WTC11 (cell line): ENCODE measurements around the gene WDR33. TPM values are rescaled to one million over a fixed set of nuclear protein-coding genes. Genes with fewer than 3 reads are reported as not detected.

Experiments used
- ATAC-seq: fragments of 200-7000 bp; cut with Tn5 transposase; 2 replicates; pipeline ENCODE4 v1.10.0; 2021; ENCODE audit warnings: mild to moderate bottlenecking, moderate library complexity
- CTCF ChIA-PET: fragments of 300-600 bp; sonication (Branson Sonifier 250); formaldehyde crosslinking; loops from one replicate; lab custom pipeline; 2021; ENCODE audit warnings: antibody characterized with exemption; lab: Charles Lee
- POLR2A ChIA-PET: fragments of 350-600 bp; sonication (Branson Sonifier 250); formaldehyde crosslinking; loops from one replicate; lab custom pipeline; 2021; ENCODE audit warnings: antibody characterized with exemption; lab: Charles Lee
- DNase-seq: peaks from one replicate; pipeline ENCODE4 v3.0.0; 2021; ENCODE audit warnings: low spot score
- H3K27ac Mint-ChIP-seq: 2 replicates; pipeline ENCODE4 v1.8.0; 2021; ENCODE audit warnings: mixed read lengths
- H3K27me3 Mint-ChIP-seq: 2 replicates; pipeline ENCODE4 v1.8.0; 2021; ENCODE audit warnings: low read depth, mild to moderate bottlenecking, moderate library complexity, mixed read lengths
- H3K36me3 Mint-ChIP-seq: 2 replicates; pipeline ENCODE4 v1.8.0; 2021; ENCODE audit warnings: mixed read lengths
- H3K4me1 Mint-ChIP-seq: 2 replicates; pipeline ENCODE4 v1.8.0; 2022; ENCODE audit warnings: mixed read lengths
- H3K4me3 Mint-ChIP-seq: 2 replicates; pipeline ENCODE4 v1.8.0; 2021; ENCODE audit warnings: mild to moderate bottlenecking, moderate library complexity, mixed read lengths
- H3K9me3 Mint-ChIP-seq: 2 replicates; pipeline ENCODE4 v1.8.0; 2021; ENCODE audit warnings: mixed read lengths
- ATF1 ChIP-seq: sonication (generic); formaldehyde crosslinking; IDR thresholded peaks from 2 replicates; pipeline ENCODE4 v1.8.1; 2023; ENCODE audit warnings: mild to moderate bottlenecking, moderate library complexity, missing genetic modification reagents
- E2F5 ChIP-seq: sonication (generic); formaldehyde crosslinking; IDR thresholded peaks from 2 replicates; pipeline ENCODE4 v1.8.1; 2022; ENCODE audit warnings: mild to moderate bottlenecking, moderate library complexity, missing genetic modification reagents
- ETV6 ChIP-seq: sonication (generic); formaldehyde crosslinking; IDR thresholded peaks from 2 replicates; pipeline ENCODE4 v1.8.1; 2022; ENCODE audit warnings: mild to moderate bottlenecking, missing genetic modification reagents
- FOXJ3 ChIP-seq: sonication (generic); formaldehyde crosslinking; IDR thresholded peaks from 2 replicates; pipeline ENCODE4 v1.9.0; 2021; ENCODE audit warnings: missing genetic modification reagents, mild to moderate bottlenecking, borderline replicate concordance
- GRHL2 ChIP-seq: fragments of 250-450 bp; sonication (Bioruptor Pico); IDR thresholded peaks from 2 replicates; pipeline ENCODE4 v1.8.0; 2022; ENCODE audit warnings: mild to moderate bottlenecking, moderate library complexity; ENCODE audit not compliant: insufficient replicate concordance, severe bottlenecking
- JAZF1 ChIP-seq: fragments of 250-450 bp; sonication (Bioruptor Pico); IDR thresholded peaks from 2 replicates; pipeline ENCODE4 v1.9.0; 2021; ENCODE audit warnings: moderate library complexity, mild to moderate bottlenecking, inconsistent platforms
- MAX ChIP-seq: sonication (generic); formaldehyde crosslinking; IDR thresholded peaks from 2 replicates; pipeline ENCODE4 v1.8.0; 2022; ENCODE audit warnings: mild to moderate bottlenecking, missing genetic modification reagents
- MLX ChIP-seq: sonication (generic); formaldehyde crosslinking; IDR thresholded peaks from 2 replicates; pipeline ENCODE4 v1.8.1; 2023; ENCODE audit warnings: mild to moderate bottlenecking, missing genetic modification reagents, moderate library complexity
- NFYB ChIP-seq: sonication (generic); formaldehyde crosslinking; conservative IDR thresholded peaks from 2 replicates; pipeline ENCODE4 v1.8.0; 2022; ENCODE audit warnings: low read depth, missing genetic modification reagents
- OVOL2 ChIP-seq: fragments of 250-450 bp; sonication (Bioruptor Pico); IDR thresholded peaks from 2 replicates; pipeline ENCODE4 v1.9.0; 2021; ENCODE audit warnings: mild to moderate bottlenecking, borderline replicate concordance
- SMAD4 ChIP-seq: sonication (generic); formaldehyde crosslinking; IDR thresholded peaks from 2 replicates; pipeline ENCODE4 v1.8.0; 2022; ENCODE audit warnings: mild to moderate bottlenecking, missing genetic modification reagents
- TEAD1 ChIP-seq: sonication (generic); formaldehyde crosslinking; IDR thresholded peaks from 2 replicates; pipeline ENCODE4 v1.8.0; 2022; ENCODE audit warnings: mild to moderate bottlenecking, missing genetic modification reagents
- USF1 ChIP-seq: sonication (generic); formaldehyde crosslinking; IDR thresholded peaks from 2 replicates; pipeline ENCODE4 v1.8.0; 2022; ENCODE audit warnings: mild to moderate bottlenecking, missing genetic modification reagents
- ZNF138 ChIP-seq: sonication (generic); formaldehyde crosslinking; conservative IDR thresholded peaks from 2 replicates; pipeline ENCODE4 v1.8.1; 2022; ENCODE audit warnings: mild to moderate bottlenecking, moderate library complexity, missing genetic modification reagents
- ZNF423 ChIP-seq: fragments of 250-450 bp; sonication (Bioruptor Pico); IDR thresholded peaks from 2 replicates; pipeline ENCODE4 v2.1.2; 2022; ENCODE audit warnings: mild to moderate bottlenecking, moderate library complexity
- total RNA-seq: library from RNA; stranded (reverse); gene quantifications from 3 replicates; pipeline ENCODE4 v1.2.3, GENCODE V29; 2021
- TF ChIP-seq, protein P1 (sequence below): sonication (generic); formaldehyde crosslinking; IDR thresholded peaks from 2 replicates; pipeline ENCODE4 v1.8.1; 2022; ENCODE audit warnings: low read depth, missing genetic modification reagents, borderline replicate concordance
- TF ChIP-seq, protein P2 (sequence below): sonication (generic); formaldehyde crosslinking; IDR thresholded peaks from 2 replicates; pipeline ENCODE4 v1.8.1; 2023; ENCODE audit warnings: mild to moderate bottlenecking, missing genetic modification reagents, moderate library complexity

Gene WDR33
- total RNA-seq, 1 experiment from 2014 or later, result 67.1 TPM

DNA sequence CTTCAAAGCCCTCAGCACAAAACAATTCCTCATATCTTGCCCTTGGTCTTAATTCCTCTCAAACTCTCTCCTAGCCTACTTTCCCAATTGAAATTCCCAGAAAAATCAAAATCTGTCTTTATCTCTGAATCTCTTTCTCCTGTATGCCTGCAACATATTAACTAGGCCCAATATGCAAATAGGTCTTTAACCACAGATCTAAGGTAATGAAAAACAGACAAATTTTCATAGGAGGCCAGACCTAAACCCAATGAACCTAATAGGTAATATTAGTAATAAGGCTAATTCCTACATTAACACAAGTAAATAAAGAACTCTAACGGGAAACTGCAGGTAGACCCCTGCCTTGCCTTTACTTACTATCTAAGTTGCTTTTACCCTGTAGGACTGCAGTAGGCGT lies 41.4 kb downstream of the WDR33 start:
- Mint-ChIP-seq H3K27me3 (no peaks in the 10 kb centered on the region), H3K9me3 (no peaks in the 10 kb centered on the region), H3K27ac (peak overlapping the region; percentile 29), H3K4me1 (peaks cover 5% of the 10 kb centered on the region), H3K36me3 (peaks cover 31% of the 10 kb centered on the region), H3K4me3 (no peak overlapping the region)
- TF ChIP-seq JAZF1 (CRISPR knock-in tag) (no peak), MLX (CRISPR knock-in tag) (no peak), E2F5 (no peak), USF1 (CRISPR knock-in tag) (no peak), NFYB (CRISPR knock-in tag) (no peak), ETV6 (CRISPR knock-in tag) (no peak), TEAD1 (CRISPR knock-in tag) (no peak)
- TF ChIP-seq, protein P1, sequence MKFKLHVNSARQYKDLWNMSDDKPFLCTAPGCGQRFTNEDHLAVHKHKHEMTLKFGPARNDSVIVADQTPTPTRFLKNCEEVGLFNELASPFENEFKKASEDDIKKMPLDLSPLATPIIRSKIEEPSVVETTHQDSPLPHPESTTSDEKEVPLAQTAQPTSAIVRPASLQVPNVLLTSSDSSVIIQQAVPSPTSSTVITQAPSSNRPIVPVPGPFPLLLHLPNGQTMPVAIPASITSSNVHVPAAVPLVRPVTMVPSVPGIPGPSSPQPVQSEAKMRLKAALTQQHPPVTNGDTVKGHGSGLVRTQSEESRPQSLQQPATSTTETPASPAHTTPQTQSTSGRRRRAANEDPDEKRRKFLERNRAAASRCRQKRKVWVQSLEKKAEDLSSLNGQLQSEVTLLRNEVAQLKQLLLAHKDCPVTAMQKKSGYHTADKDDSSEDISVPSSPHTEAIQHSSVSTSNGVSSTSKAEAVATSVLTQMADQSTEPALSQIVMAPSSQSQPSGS (CRISPR knock-in tag), result no peak
- POLR2A ChIA-PET, result no interaction called here
- DNase-seq (no peak), ATAC-seq (no peak)
- CTCF ChIA-PET, result no interaction called here

DNA sequence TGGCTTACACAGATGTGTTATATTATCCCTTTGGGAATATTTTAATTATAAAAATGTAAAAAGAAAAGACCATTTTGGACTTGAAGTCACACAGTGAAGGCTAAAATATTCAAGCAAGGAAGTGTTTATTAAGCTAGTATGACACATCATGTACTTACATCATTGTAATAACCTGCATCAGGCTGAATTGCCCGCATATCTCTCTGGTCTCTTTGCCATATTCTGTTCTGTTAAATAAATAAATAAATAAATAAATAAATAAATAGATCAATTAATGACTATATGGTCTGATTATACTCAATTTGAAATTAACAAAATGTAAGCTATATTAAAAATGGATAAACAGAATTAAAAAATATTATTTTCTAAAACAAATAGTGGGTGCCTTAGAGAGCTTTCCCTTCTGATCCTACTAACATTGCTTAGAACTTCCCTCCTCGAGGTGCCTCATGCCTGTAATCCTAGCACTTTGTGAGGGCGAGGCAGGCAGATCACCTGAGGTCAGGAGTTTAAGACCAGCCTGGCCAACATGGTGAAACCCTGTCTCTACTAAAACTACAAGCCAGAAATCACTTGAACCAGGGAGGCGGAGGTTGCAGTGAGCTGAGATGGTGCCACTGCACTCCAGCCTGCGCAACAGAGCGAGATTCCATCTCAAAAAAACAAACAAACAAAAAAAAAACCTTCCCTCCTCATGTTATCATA lies 42.0 kb downstream of the WDR33 start:
- DNase-seq (no peak), ATAC-seq (no peak)
- H3K27ac Mint-ChIP-seq, result peak overlapping the region; percentile 29
- CTCF ChIA-PET, result no interaction called here
- H3K36me3 Mint-ChIP-seq, result peaks cover 38% of the 10 kb centered on the region
- no peak overlapping the region for H3K4me3 Mint-ChIP-seq
- H3K27me3 Mint-ChIP-seq, result no peaks in the 10 kb centered on the region
- no peaks in the 10 kb centered on the region for H3K9me3 Mint-ChIP-seq
- H3K4me1 Mint-ChIP-seq, result peaks cover 5% of the 10 kb centered on the region
- POLR2A ChIA-PET, result no interaction called here
- TF ChIP-seq ETV6 (CRISPR knock-in tag), result no peak
- TF ChIP-seq OVOL2 (CRISPR knock-in tag), result no peak
- no peak for TF ChIP-seq SMAD4 (CRISPR knock-in tag)
- TF ChIP-seq, protein P2, sequence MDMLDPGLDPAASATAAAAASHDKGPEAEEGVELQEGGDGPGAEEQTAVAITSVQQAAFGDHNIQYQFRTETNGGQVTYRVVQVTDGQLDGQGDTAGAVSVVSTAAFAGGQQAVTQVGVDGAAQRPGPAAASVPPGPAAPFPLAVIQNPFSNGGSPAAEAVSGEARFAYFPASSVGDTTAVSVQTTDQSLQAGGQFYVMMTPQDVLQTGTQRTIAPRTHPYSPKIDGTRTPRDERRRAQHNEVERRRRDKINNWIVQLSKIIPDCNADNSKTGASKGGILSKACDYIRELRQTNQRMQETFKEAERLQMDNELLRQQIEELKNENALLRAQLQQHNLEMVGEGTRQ (CRISPR knock-in tag), result no peak
- no peak for TF ChIP-seq ZNF138 (CRISPR knock-in tag)
- TF ChIP-seq ZNF423 (CRISPR knock-in tag), result no peak
- TF ChIP-seq FOXJ3 (CRISPR knock-in tag), result no peak

- ChIA-PET CTCF (no interaction called here), POLR2A (no interaction called here)
- Mint-ChIP-seq H3K36me3 (peaks cover 65% of the 10 kb centered on the region), H3K4me3 (no peak overlapping the region), H3K4me1 (no peaks in the 10 kb centered on the region), H3K27ac (no peak overlapping the region), H3K27me3 (no peaks in the 10 kb centered on the region), H3K9me3 (no peaks in the 10 kb centered on the region)
- TF ChIP-seq, protein P1 (CRISPR knock-in tag), result no peak
- TF ChIP-seq ATF1 (CRISPR knock-in tag), result no peak
- TF ChIP-seq, protein P2 (CRISPR knock-in tag), result no peak
- no peak for TF ChIP-seq GRHL2 (CRISPR knock-in tag)
- no peak for TF ChIP-seq MAX (CRISPR knock-in tag)
- ATAC-seq (no peak), DNase-seq (no peak)
Observed at GRCh38 chr2:127763776-127764175, 47.2 kb downstream of the WDR33 start.
